BJ (cell line): ENCODE data around the gene EMILIN1. TPM values are rescaled to one million over a fixed set of nuclear protein-coding genes. Genes with fewer than 3 reads are reported as not detected.
"Not testable (repeated sequence)": the region's sequence is repeated elsewhere in the genome, so short reads cannot be mapped to it uniquely, and the experiment has no call there.

Source experiments
- CTCF ChIA-PET: fragments of 350-600 bp; formaldehyde crosslinking; extraction: SDS; loops from one replicate; lab custom pipeline; 2021; ENCODE audit warnings: antibody characterized with exemption, inconsistent platforms; lab: Yijun Ruan, JAX
- POLR2A ChIA-PET: fragments of 300-600 bp; sonication (Branson Sonifier 250); formaldehyde crosslinking; extraction: SDS; loops from one replicate; lab custom pipeline; 2021; ENCODE audit warnings: antibody characterized with exemption; lab: Charles Lee
- DNase-seq: peaks from one replicate; pipeline ENCODE4 v3.0.0-alpha.2; 2011; ENCODE audit warnings: low read depth
- H3K27me3 ChIP-seq: 2 replicates; pipeline ENCODE4 v1.6.0; 2011; ENCODE audit warnings: low read length; ENCODE audit not compliant: control insufficient read depth, insufficient read depth
- H3K36me3 ChIP-seq: 2 replicates; pipeline ENCODE4 v1.5.1; 2011; ENCODE audit warnings: low read length; ENCODE audit not compliant: control insufficient read depth, insufficient read depth
- H3K4me3 ChIP-seq: 2 replicates; pipeline ENCODE4 v1.5.1; 2011; ENCODE audit warnings: low read depth, mild to moderate bottlenecking, control low read depth, low read length
- polyA plus RNA-seq: library from polyadenylated mRNA; depleted of rRNA; stranded (reverse); fragments of >200 nt; gene quantifications from 2 replicates; pipeline ENCODE4 v1.2.3, GENCODE V29; 2011
- TF ChIP-seq, protein P1 (sequence below): IDR thresholded peaks from 2 replicates; pipeline ENCODE4 v1.5.1; 2011; ENCODE audit warnings: low read depth, mild to moderate bottlenecking, control low read depth, inconsistent platforms, low read length, moderate library complexity; ENCODE audit not compliant: insufficient read depth

The EMILIN1 gene
- polyA plus RNA-seq, 1 experiment = 81.3 TPM

DNA sequence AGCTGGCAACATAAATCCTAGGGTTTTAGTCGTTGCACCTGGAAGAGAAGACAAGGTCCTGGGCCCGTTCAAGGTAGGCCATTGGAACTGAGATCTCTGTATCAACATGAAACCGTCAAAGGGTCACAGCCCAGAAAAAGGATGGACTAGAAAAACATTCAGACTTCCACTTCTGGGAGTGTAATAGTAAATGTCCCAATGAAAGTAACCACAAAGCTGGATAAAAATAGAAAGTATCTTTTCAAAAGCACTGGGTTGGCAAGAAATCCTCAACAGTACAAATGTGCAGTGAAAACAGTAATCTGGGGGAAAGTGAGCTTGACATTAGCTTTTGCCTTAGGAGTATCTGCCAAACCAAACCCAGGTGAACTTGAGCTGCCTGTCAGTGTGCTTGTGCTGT lies 27.6 kb downstream of the EMILIN1 start:
- no peak for DNase-seq
- POLR2A ChIA-PET = no interaction called here
- CTCF ChIA-PET = interaction anchor here (0.7 to 3.0 kb wide), 6 partner anchors 9 to 197 kb away, joined by 3 to 10 read pairs (median 6); partner anchors contain the start of gene ABHD1
- TF ChIP-seq, protein P1, sequence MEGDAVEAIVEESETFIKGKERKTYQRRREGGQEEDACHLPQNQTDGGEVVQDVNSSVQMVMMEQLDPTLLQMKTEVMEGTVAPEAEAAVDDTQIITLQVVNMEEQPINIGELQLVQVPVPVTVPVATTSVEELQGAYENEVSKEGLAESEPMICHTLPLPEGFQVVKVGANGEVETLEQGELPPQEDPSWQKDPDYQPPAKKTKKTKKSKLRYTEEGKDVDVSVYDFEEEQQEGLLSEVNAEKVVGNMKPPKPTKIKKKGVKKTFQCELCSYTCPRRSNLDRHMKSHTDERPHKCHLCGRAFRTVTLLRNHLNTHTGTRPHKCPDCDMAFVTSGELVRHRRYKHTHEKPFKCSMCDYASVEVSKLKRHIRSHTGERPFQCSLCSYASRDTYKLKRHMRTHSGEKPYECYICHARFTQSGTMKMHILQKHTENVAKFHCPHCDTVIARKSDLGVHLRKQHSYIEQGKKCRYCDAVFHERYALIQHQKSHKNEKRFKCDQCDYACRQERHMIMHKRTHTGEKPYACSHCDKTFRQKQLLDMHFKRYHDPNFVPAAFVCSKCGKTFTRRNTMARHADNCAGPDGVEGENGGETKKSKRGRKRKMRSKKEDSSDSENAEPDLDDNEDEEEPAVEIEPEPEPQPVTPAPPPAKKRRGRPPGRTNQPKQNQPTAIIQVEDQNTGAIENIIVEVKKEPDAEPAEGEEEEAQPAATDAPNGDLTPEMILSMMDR = no peak
- H3K36me3 ChIP-seq = no peaks in the 10 kb centered on the region
- H3K27me3 ChIP-seq = peaks cover 1% of the 10 kb centered on the region; the same call in 1 of the 2 replicates
- no peak overlapping the region for H3K4me3 ChIP-seq

DNA sequence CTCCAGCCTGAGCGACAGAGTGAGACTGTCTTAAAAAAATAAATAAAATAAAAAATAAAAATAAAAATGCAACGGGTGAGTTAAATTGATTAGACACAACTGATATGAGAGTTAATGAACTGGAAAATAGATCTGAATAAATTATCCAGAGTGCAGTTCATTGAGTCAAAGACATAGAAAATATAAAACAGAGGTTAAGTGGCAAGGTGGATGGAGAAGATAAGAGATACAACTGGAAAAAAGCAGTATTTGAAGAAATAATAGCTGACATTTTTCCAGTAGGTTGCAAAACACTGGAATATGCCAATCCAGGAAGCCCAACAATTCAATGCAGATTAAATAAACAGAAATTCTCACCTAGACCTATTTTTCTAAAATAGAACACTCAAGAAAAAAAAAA lies 29.8 kb downstream of the EMILIN1 start:
- CTCF ChIA-PET = interaction anchor here (0.9 to 2.1 kb wide), 4 partner anchors 9 to 171 kb away, joined by 4 to 8 read pairs (median 6); no protein-coding TSS in a partner anchor
- Histone ChIP-seq H3K36me3 (no peaks in the 10 kb centered on the region), H3K27me3 (no peaks in the 10 kb centered on the region), H3K4me3 (no peak overlapping the region)
- POLR2A ChIA-PET = no interaction called here
- TF ChIP-seq, protein P1 = no peak
- DNase-seq = no peak

DNA sequence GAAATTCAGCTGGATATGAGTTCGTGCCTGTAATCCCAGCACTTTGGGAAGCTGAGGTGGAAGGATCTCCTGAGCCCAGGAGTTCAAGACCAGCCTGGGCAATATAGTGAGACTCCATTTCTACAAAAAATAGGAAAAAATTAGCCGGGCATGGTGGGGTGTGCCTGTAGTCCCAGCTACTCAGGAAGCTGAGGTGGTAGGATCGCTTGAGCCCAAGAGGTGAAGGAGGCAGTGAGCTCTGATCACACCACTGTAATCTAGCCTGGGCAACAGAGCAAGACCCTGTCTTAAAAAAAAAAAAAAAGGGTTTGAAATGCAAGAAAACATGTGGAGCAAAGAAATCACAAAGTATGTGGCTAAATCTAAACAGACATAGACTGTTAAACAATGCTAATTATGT lies 30.7 kb downstream of the EMILIN1 start:
- CTCF ChIA-PET = interaction anchor here (0.9 to 1.3 kb wide), 4 partner anchors 11 to 194 kb away, joined by 3 to 6 read pairs (median 4); no protein-coding TSS in a partner anchor
- TF ChIP-seq, protein P1 = no peak
- DNase-seq = no peak
- POLR2A ChIA-PET = interaction anchor here (0.7 kb wide), 1 partner anchor 71 kb away, joined by 7 read pairs; no protein-coding TSS in a partner anchor
- H3K27me3 ChIP-seq = no peaks in the 10 kb centered on the region
- no peak overlapping the region for H3K4me3 ChIP-seq
- no peaks in the 10 kb centered on the region for H3K36me3 ChIP-seq

DNA sequence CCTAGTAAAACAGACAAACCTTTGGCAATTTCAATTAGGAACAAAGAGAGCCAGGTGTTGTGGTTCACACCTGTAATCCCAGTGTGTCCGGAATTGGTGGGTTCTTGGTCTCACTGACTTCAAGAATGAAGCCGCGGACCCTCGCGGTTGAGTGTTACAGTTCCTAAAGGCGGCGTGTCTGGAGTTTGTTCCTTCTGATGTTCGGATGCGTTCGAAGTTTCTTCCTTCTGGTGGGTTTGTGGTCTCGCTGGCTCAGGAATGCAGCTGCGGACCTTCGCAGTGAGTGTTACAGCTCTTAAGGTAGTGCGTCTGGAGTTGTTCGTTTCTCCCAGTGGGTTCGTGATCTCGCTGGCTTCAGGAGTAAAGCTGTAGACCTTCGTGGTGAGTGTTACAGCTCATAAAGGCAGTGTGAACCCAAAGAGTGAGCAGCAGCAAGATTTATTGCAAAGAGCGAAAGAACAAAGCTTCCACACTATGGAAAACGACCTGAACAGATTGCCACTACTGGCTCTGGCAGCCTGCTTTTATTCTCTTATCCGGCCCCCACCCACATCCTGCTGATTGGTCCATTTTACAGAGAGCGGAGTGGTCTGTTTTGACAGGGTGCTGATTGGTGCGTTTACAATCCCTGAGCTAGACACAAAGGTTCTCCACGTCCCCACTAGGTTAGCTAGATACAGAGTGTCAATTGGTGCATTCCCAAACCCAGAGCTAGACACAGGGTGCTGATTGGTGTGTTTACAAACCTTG lies 32.4 kb downstream of the EMILIN1 start:
- DNase-seq, POLR2A ChIA-PET, H3K36me3 ChIP-seq, H3K4me3 ChIP-seq, H3K27me3 ChIP-seq: not testable (repeated sequence)
- CTCF ChIA-PET = interaction anchor here (0.9 to 1.8 kb wide), 2 partner anchors 11 to 13 kb away, joined by 3 to 7 read pairs; no protein-coding TSS in a partner anchor

DNA sequence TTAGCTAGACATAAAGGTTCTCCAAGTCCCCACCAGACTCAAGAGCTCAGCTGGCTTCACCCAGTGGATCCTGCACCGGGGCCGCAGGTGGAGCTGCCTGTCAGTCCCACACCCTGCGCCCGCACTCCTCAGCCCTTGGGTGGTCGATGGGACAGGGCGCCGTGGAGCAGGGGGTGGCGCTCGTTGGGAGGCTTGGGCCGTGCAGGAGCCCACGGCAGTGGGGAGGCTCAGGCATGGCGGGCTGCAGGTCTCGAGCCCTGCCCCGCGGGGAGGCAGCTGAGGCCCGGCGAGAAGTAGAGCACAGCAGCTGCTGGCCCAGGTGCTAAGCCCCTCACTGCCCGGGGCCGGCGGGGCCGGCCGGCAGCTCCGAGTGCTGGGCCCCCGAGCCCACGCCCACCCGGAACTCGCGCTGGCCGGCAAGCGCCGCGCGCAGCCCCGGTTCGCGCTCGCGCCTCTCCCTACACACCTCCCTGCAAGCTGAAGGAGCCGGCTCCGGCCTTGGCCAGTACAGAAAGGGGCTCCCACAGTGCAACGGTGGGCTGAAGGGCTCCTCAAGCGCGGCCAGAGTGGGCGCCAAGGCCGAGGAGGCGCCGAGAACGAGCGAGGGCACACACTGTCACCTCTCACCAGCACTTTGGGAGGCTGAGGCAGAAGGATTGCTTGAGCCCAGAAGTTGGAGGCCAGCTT lies 33.1 kb downstream of the EMILIN1 start:
- CTCF ChIA-PET = interaction anchor here (0.6 to 1.8 kb wide), 4 partner anchors 12 to 25 kb away, joined by 3 to 7 read pairs (median 3); partner anchors contain the start of gene KHK
- H3K27me3 ChIP-seq, DNase-seq, POLR2A ChIA-PET, H3K36me3 ChIP-seq, H3K4me3 ChIP-seq: not testable (repeated sequence)

DNA sequence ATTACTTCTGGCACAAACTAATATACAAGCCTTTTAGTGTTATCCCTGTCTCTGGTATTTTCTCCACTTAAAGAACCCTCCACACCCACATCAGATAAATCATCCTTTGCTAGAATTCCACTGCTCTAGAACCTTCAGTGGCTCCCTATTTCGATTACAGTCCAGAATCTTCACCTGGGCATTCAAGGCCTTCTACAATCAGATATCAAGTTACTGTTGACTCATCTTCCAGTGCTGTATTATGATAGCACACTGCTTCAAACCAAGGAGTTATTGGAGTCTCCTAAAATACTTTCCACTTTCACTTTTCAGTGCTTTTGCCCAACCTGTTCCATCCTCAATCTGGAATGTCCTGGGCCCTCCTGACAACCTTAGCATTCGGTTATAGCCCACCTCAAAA lies 37.1 kb downstream of the EMILIN1 start:
- H3K4me3 ChIP-seq = no peak overlapping the region
- TF ChIP-seq, protein P1 = no peak
- no peaks in the 10 kb centered on the region for H3K36me3 ChIP-seq
- peaks cover 14% of the 10 kb centered on the region; the same call in 1 of the 2 replicates for H3K27me3 ChIP-seq
- no peak for DNase-seq
- ChIA-PET CTCF (no interaction called here), POLR2A (no interaction called here)
